Neural progenitor cell (in vitro differentiated cells): ENCODE measurements around the gene KRT7. TPM values are rescaled to one million over a fixed set of nuclear protein-coding genes. Genes with fewer than 3 reads are reported as not detected.

ENCODE experiments used
- DNase-seq: peaks from one replicate; pipeline ENCODE4 v3.0.0-alpha.2; 2016; ENCODE audit warnings: low spot score
- H2AFZ ChIP-seq: fragments of 200-600 bp; sonication (generic); replicated peaks from 2 replicates; pipeline ENCODE4 v1.6.1; 2016; ENCODE audit warnings: antibody characterized with exemption
- H3F3A ChIP-seq: fragments of 200-600 bp; sonication (generic); 2 replicates; pipeline ENCODE4 v1.6.1; 2016; ENCODE audit warnings: antibody characterized with exemption, low read depth
- H3K27ac ChIP-seq: fragments of 200-600 bp; sonication (generic); 2 replicates; pipeline ENCODE4 v1.5.1; 2016; ENCODE audit warnings: mild to moderate bottlenecking
- H3K27me3 ChIP-seq: fragments of 200-600 bp; sonication (generic); 2 replicates; pipeline ENCODE4 v1.6.1; 2016; ENCODE audit warnings: mild to moderate bottlenecking, moderate library complexity
- H3K36me3 ChIP-seq: fragments of 200-600 bp; sonication (generic); 2 replicates; pipeline ENCODE4 v1.5.1; 2016
- H3K4me1 ChIP-seq: fragments of 200-600 bp; sonication (generic); 2 replicates; pipeline ENCODE4 v1.6.1; 2016; ENCODE audit warnings: mixed run types
- H3K4me2 ChIP-seq: fragments of 200-600 bp; sonication (generic); 2 replicates; pipeline ENCODE4 v1.6.1; 2016
- H3K4me3 ChIP-seq: fragments of 200-600 bp; sonication (generic); 2 replicates; pipeline ENCODE4 v1.5.1; 2016
- H3K79me2 ChIP-seq: fragments of 200-600 bp; sonication (generic); 2 replicates; pipeline ENCODE4 v1.6.1; 2016; ENCODE audit warnings: low read depth
- H3K9ac ChIP-seq: fragments of 200-600 bp; sonication (generic); 2 replicates; pipeline ENCODE4 v1.6.1; 2016
- H3K9me3 ChIP-seq: fragments of 200-600 bp; sonication (generic); 2 replicates; pipeline ENCODE4 v1.5.1; 2016; ENCODE audit warnings: low read depth
- H4K20me1 ChIP-seq: fragments of 200-600 bp; sonication (generic); 2 replicates; pipeline ENCODE4 v1.6.1; 2016; ENCODE audit warnings: low read depth
- H3K27ac Mint-ChIP-seq: 3 replicates; pipeline ENCODE4 v1.8.0; 2021; ENCODE audit warnings: mixed read lengths
- H3K27me3 Mint-ChIP-seq: 2 replicates; pipeline ENCODE4 v1.8.0; 2022; ENCODE audit warnings: low read depth, mild to moderate bottlenecking, inconsistent platforms, moderate library complexity, mixed read lengths; ENCODE audit not compliant: insufficient read depth
- H3K36me3 Mint-ChIP-seq: 3 replicates; pipeline ENCODE4 v1.8.0; 2021; ENCODE audit warnings: mixed read lengths
- H3K4me1 Mint-ChIP-seq: 3 replicates; pipeline ENCODE4 v1.8.0; 2021; ENCODE audit warnings: mixed read lengths
- H3K4me3 Mint-ChIP-seq: 3 replicates; pipeline ENCODE4 v1.8.0; 2021; ENCODE audit warnings: mild to moderate bottlenecking, moderate library complexity, mixed read lengths
- H3K9me3 Mint-ChIP-seq: 3 replicates; pipeline ENCODE4 v1.8.0; 2020; ENCODE audit warnings: mixed read lengths
- CTCF ChIP-seq: fragments of 200-600 bp; sonication (generic); IDR thresholded peaks from 2 replicates; pipeline ENCODE4 v1.5.1; 2017; ENCODE audit warnings: antibody characterized with exemption, mild to moderate bottlenecking
- EZH2 ChIP-seq: fragments of 200-600 bp; sonication (generic); IDR thresholded peaks from 2 replicates; pipeline ENCODE4 v1.6.1; 2017; ENCODE audit warnings: antibody characterized with exemption, mild to moderate bottlenecking, moderate library complexity
- EZH2phosphoT487 ChIP-seq: fragments of 200-600 bp; sonication (generic); IDR thresholded peaks from 2 replicates; pipeline ENCODE4 v1.6.1; 2017; ENCODE audit warnings: antibody characterized with exemption
- total RNA-seq: library from RNA; depleted of rRNA; stranded (reverse); fragments of >200 nt; gene quantifications from 2 replicates; pipeline ENCODE4 v1.2.3, GENCODE V29; 2015; ENCODE audit warnings: low replicate concordance

KRT7 gene
- total RNA-seq, 1 donor from 2014 or later: not detected

- peaks cover 64% of the 10 kb centered on the region for H3K4me1 Mint-ChIP-seq
- Histone ChIP-seq H3K9ac (no peak overlapping the region), H4K20me1 (no peaks in the 10 kb centered on the region), H3F3A (no peaks in the 10 kb centered on the region), H3K27me3 (peaks cover 46% of the 10 kb centered on the region), H3K4me3 (no peak overlapping the region), H2AFZ (no peak overlapping the region), H3K27ac (no peak overlapping the region), H3K9me3 (no peaks in the 10 kb centered on the region), H3K4me2 (no peak overlapping the region), H3K4me1 (peaks cover 6% of the 10 kb centered on the region), H3K79me2 (no peaks in the 10 kb centered on the region), H3K36me3 (no peaks in the 10 kb centered on the region)
- no peak for DNase-seq
- peaks cover 16% of the 10 kb centered on the region for H3K27me3 Mint-ChIP-seq
- peak overlapping the region; percentile 60 for H3K4me3 Mint-ChIP-seq
- no peaks in the 10 kb centered on the region for H3K9me3 Mint-ChIP-seq
- H3K27ac Mint-ChIP-seq: peak overlapping the region; percentile 23
- TF ChIP-seq CTCF (no peak), EZH2 (no peak), EZH2phosphoT487 (no peak)
- H3K36me3 Mint-ChIP-seq: no peaks in the 10 kb centered on the region
Measured at GRCh38 chr12:52248541-52249461, 15.8 kb downstream of the KRT7 start.

- Mint-ChIP-seq H3K4me1 (peaks cover 60% of the 10 kb centered on the region), H3K27ac (peak overlapping the region; percentile 23), H3K36me3 (no peaks in the 10 kb centered on the region), H3K4me3 (peak overlapping the region; percentile 54), H3K9me3 (no peaks in the 10 kb centered on the region), H3K27me3 (peaks cover 16% of the 10 kb centered on the region)
- H2AFZ ChIP-seq: peak overlapping the region; percentile 92
- peaks cover 54% of the 10 kb centered on the region for H3K27me3 ChIP-seq
- no peak overlapping the region for H3K27ac ChIP-seq
- TF ChIP-seq EZH2: no peak
- TF ChIP-seq EZH2phosphoT487: no peak
- TF ChIP-seq CTCF: no peak
- H3K4me3 ChIP-seq: no peak overlapping the region
- H3K9ac ChIP-seq: no peak overlapping the region
- no peaks in the 10 kb centered on the region for H3K36me3 ChIP-seq
- H3K4me2 ChIP-seq: peak overlapping the region; percentile 73
- no peaks in the 10 kb centered on the region for H4K20me1 ChIP-seq
- no peak for DNase-seq
- no peaks in the 10 kb centered on the region for H3K9me3 ChIP-seq
- H3K79me2 ChIP-seq: no peaks in the 10 kb centered on the region
- H3F3A ChIP-seq: no peaks in the 10 kb centered on the region
- H3K4me1 ChIP-seq: peaks cover 6% of the 10 kb centered on the region
Measured at GRCh38 chr12:52249511-52250047, 16.5 kb downstream of the KRT7 start.

DNA sequence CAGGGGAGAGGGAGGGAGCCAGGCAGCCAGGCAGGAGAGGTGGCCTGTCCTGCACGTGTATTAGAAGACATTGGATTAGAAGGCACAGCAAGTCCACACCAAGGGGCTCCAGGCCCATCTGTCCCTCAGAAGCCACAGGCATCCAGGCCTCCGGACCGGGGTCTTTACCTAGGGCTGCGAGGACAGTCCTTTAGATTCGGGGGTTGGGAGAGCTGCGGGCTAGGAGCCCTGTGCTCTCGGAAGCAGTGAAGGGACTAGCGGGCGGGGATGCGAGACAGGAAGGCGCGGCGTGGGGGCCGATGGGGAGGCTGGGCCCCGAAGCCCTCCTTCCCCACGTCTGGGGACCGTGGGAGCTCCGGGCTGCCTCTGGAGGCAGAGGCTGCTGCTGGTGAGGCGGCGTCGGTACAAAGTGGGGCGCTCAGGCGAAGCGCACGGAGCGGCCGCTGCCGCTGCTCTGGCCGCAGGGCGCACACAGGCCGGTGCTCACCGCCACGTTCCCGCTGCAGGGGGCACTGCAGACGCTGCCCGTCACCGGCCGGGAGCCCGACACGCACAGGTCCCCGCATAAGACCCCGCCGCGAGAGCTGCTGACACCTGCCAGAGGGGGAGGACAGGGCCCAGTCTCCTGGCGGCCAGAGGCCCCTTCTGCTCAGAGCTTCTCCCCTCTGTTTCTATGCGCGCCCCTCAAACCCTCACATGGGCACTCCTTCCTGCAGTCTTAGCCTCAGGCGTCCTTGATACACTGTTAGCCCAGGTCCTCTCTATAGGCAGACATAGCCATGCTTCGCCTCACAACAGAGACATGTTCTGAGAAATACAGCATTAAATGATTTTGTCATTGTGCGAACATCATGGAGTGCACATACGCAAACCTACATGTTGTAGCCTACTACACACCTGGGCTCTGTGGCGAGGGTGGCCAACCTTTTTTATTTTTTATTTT, 17.3 kb downstream of the KRT7 start:
- H4K20me1 ChIP-seq: no peaks in the 10 kb centered on the region
- H3K27me3 ChIP-seq: peaks cover 61% of the 10 kb centered on the region
- H2AFZ ChIP-seq: peak overlapping the region; percentile 92
- H3K4me1 Mint-ChIP-seq: peaks cover 60% of the 10 kb centered on the region
- no peaks in the 10 kb centered on the region for H3K9me3 ChIP-seq
- TF ChIP-seq EZH2phosphoT487 (peak; percentile 64), EZH2 (peak; percentile 71), CTCF (peak; percentile 44)
- peak overlapping the region; percentile 54 for H3K4me3 Mint-ChIP-seq
- DNase-seq: peak; percentile 76
- no peaks in the 10 kb centered on the region for H3K36me3 ChIP-seq
- H3K4me1 ChIP-seq: peaks cover 6% of the 10 kb centered on the region
- H3K9ac ChIP-seq: no peak overlapping the region
- H3K79me2 ChIP-seq: no peaks in the 10 kb centered on the region
- H3K27me3 Mint-ChIP-seq: peaks cover 21% of the 10 kb centered on the region
- peak overlapping the region; percentile 37 for H3K4me3 ChIP-seq
- no peak overlapping the region for H3K27ac ChIP-seq
- no peaks in the 10 kb centered on the region for H3K9me3 Mint-ChIP-seq
- H3F3A ChIP-seq: no peaks in the 10 kb centered on the region
- peak overlapping the region; percentile 90 for H3K27ac Mint-ChIP-seq
- peak overlapping the region; percentile 73 for H3K4me2 ChIP-seq
- no peaks in the 10 kb centered on the region for H3K36me3 Mint-ChIP-seq
